Progenitor cell of endocrine pancreas (in vitro differentiated cells): ENCODE data around the gene ABCG1. TPM values are rescaled to one million over a fixed set of nuclear protein-coding genes. Genes with fewer than 3 reads are reported as not detected.

Experiments used
- DNase-seq: peaks from one replicate; pipeline ENCODE4 v3.0.0; 2021; ENCODE audit warnings: low spot score; ENCODE audit not compliant: unreplicated experiment
- H3K27ac Mint-ChIP-seq: 2 replicates; pipeline ENCODE4 v1.8.0; 2021; ENCODE audit warnings: mild to moderate bottlenecking, moderate library complexity, mixed read lengths
- H3K27me3 Mint-ChIP-seq: 2 replicates; pipeline ENCODE4 v1.8.0; 2021; ENCODE audit warnings: mixed read lengths
- H3K36me3 Mint-ChIP-seq: 2 replicates; pipeline ENCODE4 v1.8.0; 2022; ENCODE audit warnings: mixed read lengths; ENCODE audit not compliant: insufficient read depth
- H3K4me1 Mint-ChIP-seq: 2 replicates; pipeline ENCODE4 v1.8.0; 2021; ENCODE audit warnings: low read depth, mixed read lengths
- H3K4me3 Mint-ChIP-seq: 2 replicates; pipeline ENCODE4 v1.8.0; 2021; ENCODE audit warnings: low read depth, mild to moderate bottlenecking, moderate library complexity, mixed read lengths
- H3K9me3 Mint-ChIP-seq: 2 replicates; pipeline ENCODE4 v1.8.0; 2021; ENCODE audit warnings: low read depth, mixed read lengths
- total RNA-seq: library from RNA; stranded (reverse); gene quantifications from 2 replicates; pipeline ENCODE4 v1.2.1, GENCODE V29; 2021
- TF ChIP-seq, protein P1 (sequence below): fragments of 200-600 bp; sonication (generic); IDR thresholded peaks from one replicate; pipeline ENCODE4 v1.5.0; 2021; ENCODE audit warnings: antibody characterized with exemption, mild to moderate bottlenecking; ENCODE audit not compliant: unreplicated experiment

ABCG1 gene
- total RNA-seq, 1 donor from 2014 or later, result 4.6 TPM

DNA sequence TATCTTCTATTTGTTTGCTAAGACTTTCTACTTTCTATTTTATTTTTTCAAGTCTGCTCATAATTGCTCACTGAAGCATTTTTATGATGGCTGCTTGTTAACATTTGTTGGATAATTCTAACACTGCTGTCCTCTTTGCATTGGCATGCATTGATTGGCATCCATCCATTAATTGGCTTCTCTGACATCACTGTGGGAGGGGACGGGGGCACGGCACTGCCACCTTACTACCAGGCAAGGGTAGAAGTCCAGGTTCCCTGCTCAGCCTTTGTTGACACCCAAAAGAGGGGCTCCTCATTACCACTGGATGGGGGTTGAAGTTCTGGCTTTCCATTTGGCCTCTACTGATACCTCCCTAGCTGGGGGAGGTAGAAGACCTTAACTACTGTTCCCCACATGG is 11.5 kb upstream of the ABCG1 start:
- no peak for DNase-seq
- H3K4me1 Mint-ChIP-seq, result peaks cover 10% of the 10 kb centered on the region
- peaks cover 6% of the 10 kb centered on the region for H3K27me3 Mint-ChIP-seq
- peaks cover 8% of the 10 kb centered on the region for H3K9me3 Mint-ChIP-seq
- no peak overlapping the region for H3K4me3 Mint-ChIP-seq
- no peak overlapping the region for H3K27ac Mint-ChIP-seq
- TF ChIP-seq, protein P1, sequence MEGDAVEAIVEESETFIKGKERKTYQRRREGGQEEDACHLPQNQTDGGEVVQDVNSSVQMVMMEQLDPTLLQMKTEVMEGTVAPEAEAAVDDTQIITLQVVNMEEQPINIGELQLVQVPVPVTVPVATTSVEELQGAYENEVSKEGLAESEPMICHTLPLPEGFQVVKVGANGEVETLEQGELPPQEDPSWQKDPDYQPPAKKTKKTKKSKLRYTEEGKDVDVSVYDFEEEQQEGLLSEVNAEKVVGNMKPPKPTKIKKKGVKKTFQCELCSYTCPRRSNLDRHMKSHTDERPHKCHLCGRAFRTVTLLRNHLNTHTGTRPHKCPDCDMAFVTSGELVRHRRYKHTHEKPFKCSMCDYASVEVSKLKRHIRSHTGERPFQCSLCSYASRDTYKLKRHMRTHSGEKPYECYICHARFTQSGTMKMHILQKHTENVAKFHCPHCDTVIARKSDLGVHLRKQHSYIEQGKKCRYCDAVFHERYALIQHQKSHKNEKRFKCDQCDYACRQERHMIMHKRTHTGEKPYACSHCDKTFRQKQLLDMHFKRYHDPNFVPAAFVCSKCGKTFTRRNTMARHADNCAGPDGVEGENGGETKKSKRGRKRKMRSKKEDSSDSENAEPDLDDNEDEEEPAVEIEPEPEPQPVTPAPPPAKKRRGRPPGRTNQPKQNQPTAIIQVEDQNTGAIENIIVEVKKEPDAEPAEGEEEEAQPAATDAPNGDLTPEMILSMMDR, result no peak
- no peaks in the 10 kb centered on the region for H3K36me3 Mint-ChIP-seq

DNA sequence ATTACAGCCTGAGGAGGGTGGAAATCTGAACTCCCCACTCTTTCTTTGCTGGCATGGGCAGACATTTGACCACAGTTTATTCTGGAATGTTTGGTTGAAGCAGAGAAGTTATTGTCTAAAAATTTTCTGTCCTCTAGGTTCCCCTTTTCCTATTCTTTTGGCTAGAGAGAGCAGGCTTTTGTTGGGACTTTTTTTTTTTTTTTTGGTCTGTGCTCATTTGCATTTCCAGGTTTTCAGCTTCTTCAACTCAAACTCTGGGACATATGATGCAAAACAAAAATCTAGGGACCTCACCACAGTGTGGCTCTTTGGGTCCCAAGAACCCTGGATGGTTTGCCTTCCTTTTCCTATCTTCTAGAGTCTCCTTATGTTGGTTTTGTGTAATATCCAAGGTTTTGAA is 10.9 kb upstream of the ABCG1 start:
- Mint-ChIP-seq H3K9me3 (peaks cover 8% of the 10 kb centered on the region), H3K27me3 (peaks cover 6% of the 10 kb centered on the region), H3K27ac (no peak overlapping the region), H3K4me1 (peaks cover 10% of the 10 kb centered on the region), H3K4me3 (no peak overlapping the region), H3K36me3 (no peaks in the 10 kb centered on the region)
- TF ChIP-seq, protein P1, result no peak
- DNase-seq, result no peak

DNA sequence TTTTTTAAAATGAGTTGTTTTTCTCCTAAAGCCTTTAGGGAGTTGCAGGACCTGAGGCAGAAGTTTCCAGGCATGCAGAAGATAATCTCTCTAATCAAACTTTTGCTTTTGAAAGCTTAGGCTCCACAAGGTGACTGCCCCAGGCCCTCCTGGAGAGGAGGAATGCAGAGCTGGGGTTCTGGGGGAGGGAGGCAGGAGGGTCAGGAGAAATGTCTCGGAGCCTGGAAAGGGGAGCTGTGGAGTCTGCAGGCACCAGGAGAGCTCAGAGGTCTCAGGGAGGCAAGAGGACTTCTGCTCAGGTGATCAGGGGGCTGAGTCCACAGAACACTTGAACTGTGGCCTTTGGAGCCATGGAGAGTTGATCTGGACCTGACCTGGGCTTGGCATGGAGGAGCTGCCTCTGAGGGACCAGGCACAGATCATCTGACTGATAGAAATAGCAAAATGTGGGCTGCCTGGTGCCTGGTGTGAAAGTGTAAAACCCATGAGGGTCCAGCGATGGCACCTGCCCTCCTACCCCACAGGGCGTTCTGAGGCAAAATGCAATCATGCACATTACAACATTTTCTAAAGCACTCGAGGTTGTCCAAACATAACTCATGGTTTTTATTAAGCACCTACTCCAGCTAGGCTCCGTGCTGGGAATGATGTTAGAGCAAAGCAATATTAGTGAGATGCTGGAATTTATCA is 10.0 kb upstream of the ABCG1 start:
- peaks cover 8% of the 10 kb centered on the region for H3K9me3 Mint-ChIP-seq
- no peaks in the 10 kb centered on the region for H3K36me3 Mint-ChIP-seq
- H3K4me1 Mint-ChIP-seq, result peaks cover 10% of the 10 kb centered on the region
- H3K4me3 Mint-ChIP-seq, result no peak overlapping the region
- H3K27me3 Mint-ChIP-seq, result peaks cover 6% of the 10 kb centered on the region
- TF ChIP-seq, protein P1, result no peak
- no peak overlapping the region for H3K27ac Mint-ChIP-seq
- DNase-seq, result no peak

DNA sequence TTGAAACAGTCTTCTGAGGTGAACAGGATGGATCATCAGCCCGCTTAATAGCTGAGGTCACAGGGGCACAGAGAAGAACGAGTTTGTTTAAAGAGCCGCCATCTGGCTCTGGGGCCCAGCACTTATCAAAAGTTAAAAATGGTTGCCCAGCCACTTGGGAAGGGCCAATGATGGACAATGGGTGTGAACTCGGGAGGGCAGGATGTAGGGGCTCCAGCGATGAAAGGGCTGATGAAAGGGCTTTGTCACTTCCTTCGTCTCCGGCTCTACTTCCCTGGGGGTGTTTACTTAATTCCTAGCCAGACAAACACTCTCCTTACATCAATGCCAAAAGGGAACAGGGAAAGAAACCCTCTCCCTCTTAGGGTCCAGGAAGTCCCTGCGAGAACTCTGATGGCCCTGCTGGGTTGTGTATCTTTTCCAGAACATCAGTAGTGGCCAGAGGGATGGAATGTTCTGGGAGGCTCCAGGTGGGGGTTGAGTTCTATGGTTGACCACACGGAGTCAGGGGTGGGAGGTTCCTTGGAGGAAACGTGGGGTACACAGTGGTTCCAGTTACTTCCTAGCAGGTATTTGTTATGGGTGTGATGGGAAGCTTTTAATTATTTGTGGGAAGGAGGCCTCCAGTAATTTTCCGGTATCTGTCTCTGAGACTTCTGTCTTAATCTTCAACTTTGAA is 9.0 kb upstream of the ABCG1 start:
- Mint-ChIP-seq H3K27me3 (peaks cover 12% of the 10 kb centered on the region), H3K4me1 (peaks cover 10% of the 10 kb centered on the region), H3K36me3 (no peaks in the 10 kb centered on the region), H3K27ac (no peak overlapping the region), H3K4me3 (no peak overlapping the region), H3K9me3 (peaks cover 5% of the 10 kb centered on the region)
- no peak for DNase-seq
- TF ChIP-seq, protein P1, result no peak

DNA sequence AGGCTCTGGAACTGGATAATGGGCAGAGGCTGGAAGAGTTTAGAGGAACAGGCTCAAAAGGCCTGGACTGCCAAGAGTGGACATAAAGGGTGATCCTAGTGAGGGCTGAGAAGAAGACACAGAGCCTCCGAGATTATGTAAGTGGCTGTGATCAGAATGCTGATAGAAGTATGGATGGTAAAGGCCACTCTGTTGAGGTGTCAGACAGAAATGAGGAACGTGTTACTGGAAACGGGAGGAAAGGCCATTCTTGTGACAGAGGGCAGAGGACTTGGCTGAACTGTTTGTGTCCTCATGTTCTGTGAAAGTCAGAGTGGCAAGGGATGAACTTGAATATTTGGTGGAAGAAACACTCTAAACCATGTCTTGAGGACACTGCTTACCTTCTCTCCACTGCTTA is 6.7 kb upstream of the ABCG1 start:
- DNase-seq, result no peak
- no peak overlapping the region for H3K4me3 Mint-ChIP-seq

More for the DNA sequence above, 6.7 kb upstream of the ABCG1 start:
- Mint-ChIP-seq H3K4me1 (peaks cover 10% of the 10 kb centered on the region), H3K27ac (no peak overlapping the region), H3K36me3 (no peaks in the 10 kb centered on the region), H3K9me3 (peaks cover 2% of the 10 kb centered on the region), H3K27me3 (peaks cover 20% of the 10 kb centered on the region)
- TF ChIP-seq, protein P1, result no peak
